SJCRH30 (cell line): ENCODE results near the gene NSMCE3. TPM values are rescaled to one million over a fixed set of nuclear protein-coding genes. Genes with fewer than 3 reads are reported as not detected.
A peak's percentile ranks its signal among the peaks of the same experiment; 100 is the strongest.

Experiments used
- DNase-seq, 2 experiments: peaks; one replicate each; pipeline ENCODE4 v3.0.0-alpha.2; 2015 to 2020
- H3K27ac ChIP-seq: fragments of 250-450 bp; sonication (Bioruptor Pico); 2 replicates; pipeline ENCODE4 v1.5.1; 2020; ENCODE audit warnings: mild to moderate bottlenecking, moderate library complexity
- H3K27me3 ChIP-seq: fragments of 250-450 bp; sonication (Bioruptor Pico); 2 replicates; pipeline ENCODE4 v1.5.1; 2020; ENCODE audit warnings: mild to moderate bottlenecking, moderate library complexity
- H3K36me3 ChIP-seq: fragments of 250-450 bp; sonication (Bioruptor Pico); 2 replicates; pipeline ENCODE4 v1.5.1; 2020; ENCODE audit warnings: mild to moderate bottlenecking, moderate library complexity
- H3K4me1 ChIP-seq: fragments of 250-450 bp; sonication (Bioruptor Pico); 2 replicates; pipeline ENCODE4 v1.5.1; 2020; ENCODE audit warnings: mild to moderate bottlenecking, moderate library complexity
- H3K4me3 ChIP-seq: fragments of 250-450 bp; sonication (Bioruptor Pico); 2 replicates; pipeline ENCODE4 v1.5.1; 2020; ENCODE audit warnings: mild to moderate bottlenecking, moderate library complexity
- H3K9me3 ChIP-seq: fragments of 250-450 bp; sonication (Bioruptor Pico); replicated peaks from 2 replicates; pipeline ENCODE4 v1.5.1; 2020; ENCODE audit warnings: mild to moderate bottlenecking, moderate library complexity
- total RNA-seq: library from RNA; depleted of rRNA; stranded (reverse); fragments of >200 nt; shearing (Covaris generic); gene quantifications from 2 replicates; pipeline ENCODE4 v1.2.3, GENCODE V29; 2014

The NSMCE3 gene
- total RNA-seq, 1 experiment from 2014 or later, result 12.6 TPM

GRCh38 chr15:29280514-29280913, 10.9 kb upstream of the NSMCE3 start:
- Histone ChIP-seq H3K4me3 (no peak overlapping the region), H3K4me1 (peaks cover 35% of the 10 kb centered on the region), H3K36me3 (no peaks in the 10 kb centered on the region), H3K9me3 (no peaks in the 10 kb centered on the region), H3K27ac (no peak overlapping the region), H3K27me3 (no peaks in the 10 kb centered on the region)
- DNase-seq, result no peak

DNA sequence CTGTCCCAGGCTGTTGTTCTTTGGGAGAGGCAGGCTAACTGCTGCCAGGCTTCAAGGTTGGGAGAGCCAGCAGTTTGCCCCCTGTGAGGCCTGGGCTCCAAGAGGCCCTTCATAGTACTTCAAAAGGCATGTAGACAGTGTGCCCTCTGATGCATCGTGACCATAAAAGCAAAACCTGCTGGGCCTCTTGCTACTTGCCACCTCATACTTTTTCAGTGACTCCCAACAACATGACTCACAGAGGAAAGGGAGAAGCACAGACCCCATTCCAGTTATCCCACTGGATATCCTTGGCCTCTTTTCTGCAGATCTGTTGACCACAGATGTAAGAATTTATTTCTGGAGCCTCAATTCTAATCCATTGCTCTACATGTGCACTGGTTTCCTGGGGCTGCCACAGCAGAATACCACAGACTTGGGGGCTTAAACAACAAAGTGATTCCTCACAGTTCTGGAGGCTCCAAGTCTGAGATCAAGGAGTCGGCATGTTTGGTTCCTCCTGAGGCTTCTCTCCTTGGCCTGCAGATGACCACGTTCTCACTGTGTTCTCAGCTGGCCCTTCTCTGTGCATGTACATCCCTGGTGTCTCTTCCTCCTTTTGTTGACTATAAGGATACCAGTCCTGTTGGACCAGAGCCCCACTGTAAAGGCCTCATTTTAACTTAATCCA, 8.9 kb upstream of the NSMCE3 start:
- Histone ChIP-seq H3K27ac (peak overlapping the region; percentile 61), H3K36me3 (no peaks in the 10 kb centered on the region), H3K4me3 (no peak overlapping the region), H3K4me1 (peaks cover 28% of the 10 kb centered on the region), H3K9me3 (no peaks in the 10 kb centered on the region), H3K27me3 (no peaks in the 10 kb centered on the region)
- DNase-seq, result peak; percentile 34 to 58

DNA sequence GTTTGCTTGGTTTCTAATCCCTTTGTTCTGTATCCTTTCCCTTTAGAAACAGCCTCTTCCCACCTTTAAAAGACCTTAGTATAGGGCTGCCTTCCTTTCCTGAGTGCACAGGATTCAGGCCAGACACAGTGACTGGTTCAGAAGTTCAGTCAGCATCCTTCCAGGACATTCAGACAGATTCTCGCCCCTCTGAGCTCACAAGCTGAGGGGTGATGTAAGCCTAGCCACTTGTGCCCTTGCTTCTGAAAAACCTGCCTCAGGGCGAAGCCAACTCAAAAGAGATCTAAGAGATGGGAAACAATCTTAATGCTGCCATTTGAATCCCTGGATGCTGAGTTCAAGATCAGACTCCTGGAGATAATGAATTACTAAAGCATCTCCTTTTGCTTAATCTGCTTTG, 6.7 kb upstream of the NSMCE3 start:
- Histone ChIP-seq H3K36me3 (no peaks in the 10 kb centered on the region), H3K27me3 (no peaks in the 10 kb centered on the region), H3K4me3 (no peak overlapping the region), H3K9me3 (no peaks in the 10 kb centered on the region), H3K4me1 (peaks cover 21% of the 10 kb centered on the region), H3K27ac (no peak overlapping the region)
- DNase-seq, result peak in 1 of 2 experiments; percentile 31

GRCh38 chr15:29275855-29276254, 6.2 kb upstream of the NSMCE3 start:
- Histone ChIP-seq H3K4me1 (peaks cover 23% of the 10 kb centered on the region), H3K36me3 (no peaks in the 10 kb centered on the region), H3K27me3 (no peaks in the 10 kb centered on the region), H3K27ac (no peak overlapping the region), H3K9me3 (no peaks in the 10 kb centered on the region), H3K4me3 (no peak overlapping the region)
- DNase-seq, result no peak

GRCh38 chr15:29274946-29275345, 5.3 kb upstream of the NSMCE3 start:
- Histone ChIP-seq H3K4me3 (no peak overlapping the region), H3K9me3 (no peaks in the 10 kb centered on the region), H3K4me1 (peaks cover 27% of the 10 kb centered on the region), H3K27me3 (no peaks in the 10 kb centered on the region), H3K36me3 (no peaks in the 10 kb centered on the region), H3K27ac (no peak overlapping the region)
- DNase-seq, result no peak

- no peak overlapping the region for H3K27ac ChIP-seq
- DNase-seq, result no peak
- no peaks in the 10 kb centered on the region for H3K27me3 ChIP-seq
- H3K4me1 ChIP-seq, result peaks cover 12% of the 10 kb centered on the region
- H3K4me3 ChIP-seq, result no peak overlapping the region
- no peaks in the 10 kb centered on the region for H3K36me3 ChIP-seq
- H3K9me3 ChIP-seq, result no peaks in the 10 kb centered on the region
Observed at GRCh38 chr15:29272219-29272618, 2.6 kb upstream of the NSMCE3 start.

- no peak for DNase-seq
- H3K27me3 ChIP-seq, result no peaks in the 10 kb centered on the region
- H3K36me3 ChIP-seq, result no peaks in the 10 kb centered on the region
- H3K4me1 ChIP-seq, result peaks cover 6% of the 10 kb centered on the region; the same call in 1 of the 2 replicates
- H3K9me3 ChIP-seq, result no peaks in the 10 kb centered on the region
- H3K4me3 ChIP-seq, result no peak overlapping the region
- no peak overlapping the region for H3K27ac ChIP-seq
Observed at GRCh38 chr15:29270976-29271375, 1.4 kb upstream of the NSMCE3 start.

- peak in 1 of 2 experiments; percentile 12 for DNase-seq
- peaks cover 6% of the 10 kb centered on the region; the same call in 1 of the 2 replicates for H3K4me1 ChIP-seq
- H3K9me3 ChIP-seq, result no peaks in the 10 kb centered on the region
- peak overlapping the region; percentile 67 for H3K4me3 ChIP-seq
- H3K36me3 ChIP-seq, result no peaks in the 10 kb centered on the region
- H3K27me3 ChIP-seq, result no peaks in the 10 kb centered on the region
- no peak overlapping the region for H3K27ac ChIP-seq
Observed at GRCh38 chr15:29270169-29270955, 740 bp upstream of the NSMCE3 start.

DNA sequence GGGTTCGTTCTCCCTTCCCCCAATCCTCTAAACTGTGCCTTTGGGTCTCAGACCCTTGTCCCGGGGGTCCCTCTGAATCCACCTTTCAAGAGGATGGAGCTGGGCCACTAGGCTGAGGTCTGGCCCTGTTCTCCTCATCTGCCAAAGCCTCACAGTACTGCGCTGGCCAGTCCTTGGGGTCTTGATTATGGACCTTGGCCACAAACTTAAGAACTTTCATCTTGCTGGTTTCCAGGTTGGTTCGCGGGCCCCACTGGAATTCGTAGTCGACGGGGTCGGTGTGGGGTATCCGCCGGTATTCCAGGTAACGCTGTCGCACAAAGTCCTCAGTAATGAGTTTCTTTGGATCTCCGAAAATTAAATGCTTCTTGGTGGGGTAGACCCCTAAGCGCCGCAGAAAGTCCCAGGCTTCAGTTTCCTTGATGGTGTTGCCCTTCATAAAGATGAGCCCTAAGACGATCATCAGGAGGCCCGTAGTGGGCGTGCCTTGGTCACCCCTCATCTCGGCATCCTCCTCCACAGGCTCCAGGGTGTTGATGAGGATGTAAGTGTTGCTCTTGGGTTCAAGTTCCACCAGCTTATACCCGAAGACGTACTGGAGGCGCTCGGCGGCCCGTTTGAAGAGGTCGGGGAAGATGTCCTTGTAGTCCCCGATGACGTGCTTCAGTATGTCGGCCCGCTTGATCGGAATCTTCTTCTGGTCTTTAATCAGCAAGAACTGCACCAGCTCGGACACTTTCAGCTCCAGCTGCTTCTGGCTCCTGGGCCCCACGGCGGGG, 727 bp downstream of the NSMCE3 start:
- DNase-seq, result peak in 1 of 2 experiments; percentile 41
- no peaks in the 10 kb centered on the region for H3K36me3 ChIP-seq
- H3K27ac ChIP-seq, result no peak overlapping the region

DNA sequence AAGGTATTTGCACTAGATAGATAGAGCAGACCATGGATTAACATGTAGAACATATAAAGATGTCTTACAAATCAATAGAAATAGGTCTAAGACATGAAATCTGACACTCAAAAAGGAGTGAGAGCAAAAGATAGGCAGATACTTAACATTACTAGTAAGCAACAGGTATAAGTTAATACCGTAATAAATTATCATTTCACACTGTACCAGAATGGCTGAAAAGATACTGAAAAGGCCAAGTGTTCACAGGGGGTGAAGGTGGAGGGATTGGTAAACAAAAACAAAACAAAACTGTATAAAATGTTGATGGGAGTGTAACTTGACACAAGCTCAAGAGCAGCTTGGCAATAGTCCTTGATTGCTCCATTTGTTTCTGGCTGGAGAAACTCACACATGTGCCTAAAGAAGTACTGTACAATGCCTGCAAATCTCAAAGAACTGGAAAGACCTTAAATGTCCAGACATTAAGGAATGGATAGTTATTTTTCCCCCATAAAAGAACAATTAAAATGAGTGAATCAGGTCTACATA, 3.5 kb downstream of the NSMCE3 start:
- DNase-seq, result no peak
- Histone ChIP-seq H3K27ac (no peak overlapping the region), H3K27me3 (no peaks in the 10 kb centered on the region)

More for the DNA sequence above, 727 bp downstream of the NSMCE3 start:
- Histone ChIP-seq H3K9me3 (no peaks in the 10 kb centered on the region), H3K4me1 (peaks cover 6% of the 10 kb centered on the region; the same call in 1 of the 2 replicates), H3K27me3 (no peaks in the 10 kb centered on the region), H3K4me3 (peak overlapping the region; percentile 67)

DNA sequence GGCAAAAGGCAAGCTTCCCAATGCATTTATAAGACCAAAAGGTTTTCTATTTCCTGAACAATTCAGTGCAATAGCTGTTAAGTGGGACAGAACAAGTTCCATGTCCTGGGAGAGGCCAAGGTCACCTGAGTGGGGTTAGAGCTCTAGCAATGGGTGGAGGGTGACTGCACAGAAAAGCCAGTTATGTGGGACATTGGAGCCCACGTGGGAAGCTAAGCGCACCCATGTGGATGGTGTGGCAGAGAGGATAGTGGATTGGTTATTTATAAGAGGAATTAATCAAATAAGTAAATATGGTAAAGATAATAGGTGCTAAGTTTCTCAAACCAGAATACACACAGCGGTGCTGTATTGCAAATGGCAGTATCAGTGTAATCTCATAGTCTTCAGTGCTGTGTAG, 6.3 kb downstream of the NSMCE3 start:
- H3K9me3 ChIP-seq, result no peaks in the 10 kb centered on the region
- no peaks in the 10 kb centered on the region for H3K36me3 ChIP-seq
- no peak overlapping the region for H3K27ac ChIP-seq
- H3K4me3 ChIP-seq, result no peak overlapping the region
- no peaks in the 10 kb centered on the region; the same call in 1 of the 2 replicates for H3K4me1 ChIP-seq
- no peak for DNase-seq
- H3K27me3 ChIP-seq, result no peaks in the 10 kb centered on the region

More for the DNA sequence above, 3.5 kb downstream of the NSMCE3 start:
- peaks cover 6% of the 10 kb centered on the region; the same call in 1 of the 2 replicates for H3K4me1 ChIP-seq
- no peaks in the 10 kb centered on the region for H3K9me3 ChIP-seq
- no peak overlapping the region for H3K4me3 ChIP-seq
- no peaks in the 10 kb centered on the region for H3K36me3 ChIP-seq

- Histone ChIP-seq H3K27ac (no peak overlapping the region), H3K9me3 (no peaks in the 10 kb centered on the region), H3K4me1 (no peaks in the 10 kb centered on the region), H3K27me3 (no peaks in the 10 kb centered on the region), H3K4me3 (no peak overlapping the region), H3K36me3 (no peaks in the 10 kb centered on the region)
- DNase-seq, result no peak
Observed at GRCh38 chr15:29262738-29263137, 6.9 kb downstream of the NSMCE3 start.

- no peaks in the 10 kb centered on the region for H3K9me3 ChIP-seq
- H3K36me3 ChIP-seq, result no peaks in the 10 kb centered on the region
- no peak overlapping the region for H3K4me3 ChIP-seq
- H3K4me1 ChIP-seq, result no peaks in the 10 kb centered on the region
- no peak overlapping the region for H3K27ac ChIP-seq
- no peak for DNase-seq
- H3K27me3 ChIP-seq, result no peaks in the 10 kb centered on the region
Observed at GRCh38 chr15:29260896-29261295, 8.7 kb downstream of the NSMCE3 start.

- Histone ChIP-seq H3K27me3 (no peaks in the 10 kb centered on the region), H3K36me3 (no peaks in the 10 kb centered on the region)
- DNase-seq, result no peak
Observed at GRCh38 chr15:29259233-29259632, 10.4 kb downstream of the NSMCE3 start.

More at GRCh38 chr15:29259233-29259632, 10.4 kb downstream of the NSMCE3 start:
- Histone ChIP-seq H3K4me3 (no peak overlapping the region), H3K4me1 (no peaks in the 10 kb centered on the region), H3K27ac (no peak overlapping the region), H3K9me3 (no peaks in the 10 kb centered on the region)
